H9 (cell line): ENCODE measurements around the gene SPEN. TPM values are rescaled to one million over a fixed set of nuclear protein-coding genes. Genes with fewer than 3 reads are reported as not detected.

Experiments used
- DNase-seq: peaks from one replicate; pipeline ENCODE4 v3.0.0-alpha.2; 2017
- H2AFZ ChIP-seq: one replicate; pipeline ENCODE4 v1.6.1; 2013; ENCODE audit warnings: mild to moderate bottlenecking, low read length, control low read depth, moderate library complexity
- H2AK5ac ChIP-seq: 2 replicates; pipeline ENCODE4 v1.6.1; 2013; ENCODE audit warnings: low read length, control low read depth, mixed read lengths; ENCODE audit not compliant: insufficient read length
- H2BK120ac ChIP-seq: one replicate; pipeline ENCODE4 v1.6.1; 2013; ENCODE audit warnings: low read depth, mild to moderate bottlenecking, low read length, control low read depth, inconsistent platforms; ENCODE audit not compliant: poor library complexity, severe bottlenecking
- H2BK12ac ChIP-seq: 2 replicates; pipeline ENCODE4 v1.6.1; 2013; ENCODE audit warnings: low read length, control low read depth, mixed read lengths, low read depth; ENCODE audit not compliant: insufficient read length
- H2BK15ac ChIP-seq: 2 replicates; pipeline ENCODE4 v1.6.1; 2013; ENCODE audit warnings: low read depth, low read length, control low read depth
- H2BK20ac ChIP-seq: one replicate; pipeline ENCODE4 v1.6.1; 2013; ENCODE audit warnings: low read depth, mild to moderate bottlenecking, low read length, control low read depth, inconsistent platforms; ENCODE audit not compliant: poor library complexity, severe bottlenecking
- H2BK5ac ChIP-seq: 2 replicates; pipeline ENCODE4 v1.6.1; 2013; ENCODE audit warnings: low read length, control low read depth, mixed read lengths; ENCODE audit not compliant: insufficient read length
- H3K14ac ChIP-seq: 2 replicates; pipeline ENCODE4 v1.6.1; 2013; ENCODE audit warnings: low read length, control low read depth; ENCODE audit not compliant: insufficient read depth
- H3K18ac ChIP-seq: 2 replicates; pipeline ENCODE4 v1.6.1; 2013; ENCODE audit warnings: low read depth, mild to moderate bottlenecking, mixed read lengths, low read length, control low read depth; ENCODE audit not compliant: insufficient read length
- H3K23ac ChIP-seq: 2 replicates; pipeline ENCODE4 v1.6.1; 2013; ENCODE audit warnings: low read length, control low read depth, mixed read lengths, low read depth; ENCODE audit not compliant: insufficient read length
- H3K23me2 ChIP-seq: 2 replicates; pipeline ENCODE4 v1.6.1; 2013; ENCODE audit warnings: low read depth, mild to moderate bottlenecking, mixed read lengths, low read length, control low read depth; ENCODE audit not compliant: insufficient read length, poor library complexity, severe bottlenecking
- H3K27ac ChIP-seq: 2 replicates; pipeline ENCODE4 v1.5.1; 2013; ENCODE audit warnings: low read length, control low read depth, mixed read lengths, low read depth; ENCODE audit not compliant: insufficient read length
- H3K27me3 ChIP-seq: 2 replicates; pipeline ENCODE4 v1.6.1; 2013; ENCODE audit warnings: low read length, control low read depth, inconsistent platforms; ENCODE audit not compliant: insufficient read depth
- H3K4ac ChIP-seq: 2 replicates; pipeline ENCODE4 v1.6.1; 2013; ENCODE audit warnings: low read depth, mild to moderate bottlenecking, control low read depth, inconsistent platforms, low read length, moderate library complexity
- H3K4me1 ChIP-seq: 2 replicates; pipeline ENCODE4 v1.6.1; 2013; ENCODE audit warnings: low read length, control low read depth, inconsistent platforms; ENCODE audit not compliant: insufficient read depth
- H3K4me2 ChIP-seq: 2 replicates; pipeline ENCODE4 v1.6.1; 2013; ENCODE audit warnings: low read length, control low read depth, mixed read lengths; ENCODE audit not compliant: insufficient read length, insufficient read depth
- H3K56ac ChIP-seq: 2 replicates; pipeline ENCODE4 v1.6.1; 2013; ENCODE audit warnings: low read depth, mild to moderate bottlenecking, mixed read lengths, low read length, control low read depth; ENCODE audit not compliant: insufficient read length
- H3K79me1 ChIP-seq: 2 replicates; pipeline ENCODE4 v1.6.1; 2013; ENCODE audit warnings: low read depth, mild to moderate bottlenecking, moderate library complexity, low read length, control low read depth, inconsistent platforms; ENCODE audit not compliant: insufficient read depth, poor library complexity, severe bottlenecking
- H3K79me2 ChIP-seq: 2 replicates; pipeline ENCODE4 v1.6.1; 2013; ENCODE audit warnings: low read length, control low read depth, inconsistent platforms; ENCODE audit not compliant: insufficient read depth
- H3K9ac ChIP-seq: 2 replicates; pipeline ENCODE4 v1.6.1; 2013; ENCODE audit warnings: low read length, control low read depth, mixed read lengths; ENCODE audit not compliant: insufficient read length; ENCODE audit errors: extremely low read depth
- H3K9me3 ChIP-seq: one replicate; pipeline ENCODE4 v1.6.1; 2013; ENCODE audit warnings: low read depth, low read length, inconsistent platforms; ENCODE audit not compliant: control insufficient read depth
- H3T11ph ChIP-seq: one replicate; pipeline ENCODE4 v1.6.1; 2013; ENCODE audit warnings: mild to moderate bottlenecking, low read length, control low read depth, inconsistent platforms
- H4K20me1 ChIP-seq: one replicate; pipeline ENCODE4 v1.6.1; 2013; ENCODE audit not compliant: control insufficient read depth, insufficient read length, insufficient read depth
- H4K5ac ChIP-seq: 2 replicates; pipeline ENCODE4 v1.6.1; 2013; ENCODE audit warnings: low read depth, mild to moderate bottlenecking, mixed read lengths, low read length, control low read depth; ENCODE audit not compliant: insufficient read length
- H4K8ac ChIP-seq: replicated peaks from 2 replicates; pipeline ENCODE4 v1.6.1; 2013; ENCODE audit warnings: low read length, control low read depth, mixed read lengths, low read depth; ENCODE audit not compliant: insufficient read length
- H4K91ac ChIP-seq: 2 replicates; pipeline ENCODE4 v1.6.1; 2013; ENCODE audit warnings: low read depth, mild to moderate bottlenecking, moderate library complexity, mixed read lengths, low read length, control low read depth; ENCODE audit not compliant: insufficient read length
- H3K27ac Mint-ChIP-seq, 3 experiments: 2 replicates in 2 of 3; 3 replicates in 1 of 3; pipeline ENCODE4 v1.8.0; 2020 to 2021; ENCODE audit warnings: mixed read lengths in 3 of 3, mild to moderate bottlenecking in 1 of 3, moderate library complexity in 1 of 3
- H3K27me3 Mint-ChIP-seq: 2 replicates; pipeline ENCODE4 v1.8.0; 2021; ENCODE audit warnings: low read depth, mild to moderate bottlenecking, moderate library complexity, mixed read lengths
- H3K36me3 Mint-ChIP-seq, 3 experiments: 2 replicates in 2 of 3; 3 replicates in 1 of 3; pipeline ENCODE4 v1.8.0; 2020 to 2021; ENCODE audit warnings: low read depth in 3 of 3, mixed read lengths in 3 of 3; ENCODE audit not compliant: insufficient read depth in 1 of 3
- H3K4me1 Mint-ChIP-seq, 2 experiments: 2 replicates each; pipeline ENCODE4 v1.8.0; 2020; ENCODE audit warnings: mixed read lengths in 2 of 2
- H3K4me3 Mint-ChIP-seq, 2 experiments: 2 replicates in 1 of 2; 3 replicates in 1 of 2; pipeline ENCODE4 v1.8.0; 2020 to 2021; ENCODE audit warnings: mild to moderate bottlenecking in 2 of 2, mixed read lengths in 2 of 2, moderate library complexity in 1 of 2
- H3K9me3 Mint-ChIP-seq, 2 experiments: 2 replicates in 1 of 2; 3 replicates in 1 of 2; pipeline ENCODE4 v1.8.0; 2020; ENCODE audit warnings: mild to moderate bottlenecking in 2 of 2, mixed read lengths in 2 of 2, moderate library complexity in 1 of 2
- CTCF ChIP-seq: fragments of 200-600 bp; sonication (generic); conservative IDR thresholded peaks from 3 replicates; pipeline ENCODE4 v1.8.0; 2021; ENCODE audit warnings: antibody characterized with exemption, mild to moderate bottlenecking
- WGBS: extraction: QIAGEN DNeasy Blood & Tissue Kit; methylation state at CpG from one replicate; pipeline ENCODE4 v1.1.7; 2013; ENCODE audit warnings: missing lambda C conversion rate, low lambda C conversion rate, mixed read lengths; ENCODE audit not compliant: insufficient read length; ENCODE audit errors: extremely low coverage; 5-methylcytosine and 5-hydroxymethylcytosine counted together
- total RNA-seq: library from RNA; stranded (reverse); gene quantifications from 2 replicates; pipeline ENCODE4 v1.2.1, GENCODE V29; 2021

SPEN gene
- total RNA-seq, 1 experiment from 2014 or later, result 59.6 TPM

GRCh38 chr1:15948595-15949452, 101.3 kb downstream of the SPEN start:
- no peak overlapping the region for H3K27ac ChIP-seq
- no CpG with 5 or more reads among the region's 15 CpGs for WGBS

More at GRCh38 chr1:15948595-15949452, 101.3 kb downstream of the SPEN start:
- no peak overlapping the region for H2AFZ ChIP-seq
- H3K36me3 Mint-ChIP-seq, result peaks cover 9 to 32% (median 20%) of the 10 kb centered on the region in 3 experiments
- no peak overlapping the region for H4K8ac ChIP-seq
- H3K56ac ChIP-seq, result no peak overlapping the region
- H4K20me1 ChIP-seq, result peaks cover 5% of the 10 kb centered on the region
- no peak overlapping the region for H2BK20ac ChIP-seq
- no peak overlapping the region for H3K9ac ChIP-seq
- no peak overlapping the region for H4K5ac ChIP-seq
- H3T11ph ChIP-seq, result no peak overlapping the region
- H3K4ac ChIP-seq, result no peak overlapping the region
- no peak; the same call in 2 of the 3 replicates for TF ChIP-seq CTCF
- H3K4me1 ChIP-seq, result peaks cover 3% of the 10 kb centered on the region; the same call in 1 of the 2 replicates
- H3K14ac ChIP-seq, result no peak overlapping the region
- no peaks in the 10 kb centered on the region for H3K79me2 ChIP-seq
- H3K27ac Mint-ChIP-seq, result peak overlapping the region; percentile 73 to 93 (median 81)
- peaks cover 47% of the 10 kb centered on the region in 2 experiments for H3K4me1 Mint-ChIP-seq
- H3K9me3 Mint-ChIP-seq, result no peaks in the 10 kb centered on the region
- H3K27me3 Mint-ChIP-seq, result no peaks in the 10 kb centered on the region
- H3K23ac ChIP-seq, result no peak overlapping the region
- no peak overlapping the region for H3K4me3 Mint-ChIP-seq
- no peak for DNase-seq
- H3K79me1 ChIP-seq, result no peaks in the 10 kb centered on the region
- H2BK12ac ChIP-seq, result no peak overlapping the region
- no peak overlapping the region for H2BK5ac ChIP-seq
- H2AK5ac ChIP-seq, result no peak overlapping the region
- H3K27me3 ChIP-seq, result no peaks in the 10 kb centered on the region
- H3K9me3 ChIP-seq, result no peaks in the 10 kb centered on the region
- H4K91ac ChIP-seq, result no peak overlapping the region
- H2BK15ac ChIP-seq, result no peak overlapping the region
- H2BK120ac ChIP-seq, result no peak overlapping the region
- no peaks in the 10 kb centered on the region for H3K23me2 ChIP-seq
- no peak overlapping the region for H3K4me2 ChIP-seq
- H3K18ac ChIP-seq, result no peak overlapping the region
